ENCODE results near the gene BTBD16. TPM values are rescaled to one million over a fixed set of nuclear protein-coding genes. Genes with fewer than 3 reads are reported as not detected.
A peak's percentile ranks its signal among the peaks of the same experiment; 100 is the strongest.

The BTBD16 gene
- total RNA-seq, 2 donors from 2014 or later: not detected

DNA sequence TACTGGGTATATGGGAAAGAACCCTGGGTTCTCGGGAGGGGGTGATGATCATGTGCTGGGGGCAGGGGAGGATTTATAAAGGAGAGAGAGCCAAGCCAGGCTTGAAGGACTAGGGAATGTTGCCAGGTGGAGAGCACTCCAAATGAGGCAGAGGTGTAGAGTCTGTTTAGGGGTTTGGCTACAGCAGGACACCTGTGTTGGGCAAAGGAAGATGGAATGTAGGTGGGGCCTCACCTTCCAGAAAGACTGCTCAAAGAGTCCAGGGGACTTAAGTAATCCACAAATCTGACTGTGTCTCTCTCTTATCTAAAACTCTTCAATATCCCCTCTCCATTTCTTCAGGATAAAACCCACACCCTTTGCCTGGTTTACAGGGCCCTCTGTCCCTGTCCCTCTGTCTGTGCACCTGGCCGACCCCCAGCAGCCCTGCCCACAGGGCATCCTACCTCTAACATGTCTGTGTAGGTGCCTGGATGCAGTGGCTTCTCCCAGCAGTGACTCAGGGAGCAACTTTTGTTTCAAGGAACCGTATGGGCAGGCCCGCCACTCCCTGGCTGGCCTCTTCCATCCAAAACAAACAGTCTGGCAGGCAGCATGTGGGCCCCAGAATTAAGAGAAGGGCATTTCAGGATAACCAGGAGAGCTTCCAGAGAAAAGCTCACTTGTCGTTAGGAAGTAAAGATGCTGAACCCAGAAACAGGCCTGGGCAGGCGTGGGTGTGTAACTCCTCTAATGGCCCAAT is 92.8 kb downstream of the BTBD16 start:
- DNase-seq (ENCODE audit: low spot score) (no peak), ATAC-seq (no peak)
- Mint-ChIP-seq H3K9me3 (peaks cover under 1% of the 10 kb centered on the region), H3K27ac (no peak overlapping the region), H3K4me1 (ENCODE audit: low read depth in 2 of 2) (peaks cover 0 to 3% of the 10 kb centered on the region in 2 donors), H3K4me3 (no peak overlapping the region), H3K27me3 (peaks cover 17 to 27% of the 10 kb centered on the region in 2 donors), H3K36me3 (no peaks in the 10 kb centered on the region)

DNA sequence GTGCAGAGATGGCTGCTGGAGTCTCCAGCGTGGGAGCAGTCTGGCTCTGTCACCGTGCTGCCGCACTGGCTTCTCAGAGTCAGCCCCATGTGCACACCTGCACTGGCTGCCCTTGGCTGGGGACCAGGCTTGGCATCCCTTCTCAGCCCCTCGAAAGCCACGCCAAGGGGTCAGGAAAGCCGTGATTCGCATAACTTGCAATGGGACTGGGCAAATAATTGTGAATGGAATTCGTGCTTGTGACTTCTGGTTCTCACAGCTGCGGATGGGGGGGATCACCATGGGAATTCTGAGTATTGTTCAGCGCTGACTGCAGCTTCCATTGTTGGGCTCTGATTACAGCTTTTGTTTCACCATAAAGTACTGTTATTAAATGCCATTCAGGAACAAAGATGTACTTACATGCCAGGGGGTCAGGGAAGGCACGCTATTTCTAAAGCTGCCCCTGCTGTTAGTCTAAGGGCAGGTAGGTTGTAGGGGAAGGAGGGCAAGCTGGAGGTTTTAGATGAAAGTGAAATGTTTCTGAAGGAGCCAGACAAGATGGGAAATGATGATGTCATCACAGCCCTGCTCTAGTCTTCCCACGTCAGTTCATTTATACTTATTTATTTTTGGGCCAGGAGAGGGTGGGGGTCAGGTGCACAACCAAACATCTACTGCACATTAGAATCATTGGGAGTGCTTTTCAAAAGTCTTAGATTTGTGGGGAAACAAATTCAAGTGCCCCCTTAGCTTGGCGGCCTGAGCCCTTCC is 97.6 kb downstream of the BTBD16 start:
- Mint-ChIP-seq H3K27me3 (peaks cover 22 to 35% of the 10 kb centered on the region in 2 donors), H3K36me3 (no peaks in the 10 kb centered on the region), H3K9me3 (no peaks in the 10 kb centered on the region), H3K4me3 (no peak overlapping the region), H3K27ac (no peak overlapping the region), H3K4me1 (ENCODE audit: low read depth in 2 of 2) (peaks cover 5% of the 10 kb centered on the region in 2 donors)
- DNase-seq (ENCODE audit: low spot score) (no peak), ATAC-seq (no peak)

GRCh38 chr10:122373108-122373507 is 102.0 kb downstream of the BTBD16 start:
- no peak for ATAC-seq
- peaks cover 8 to 22% of the 10 kb centered on the region in 2 donors for H3K27me3 Mint-ChIP-seq
- H3K9me3 Mint-ChIP-seq: no peaks in the 10 kb centered on the region
- peaks cover 21% of the 10 kb centered on the region in 2 donors for H3K4me1 Mint-ChIP-seq (ENCODE audit: low read depth in 2 of 2)
- peak overlapping the region; percentile 70 to 82 for H3K27ac Mint-ChIP-seq
- H3K4me3 Mint-ChIP-seq: peak overlapping the region; percentile 89
- no peaks in the 10 kb centered on the region for H3K36me3 Mint-ChIP-seq
- no peak for DNase-seq (ENCODE audit: low spot score)

DNA sequence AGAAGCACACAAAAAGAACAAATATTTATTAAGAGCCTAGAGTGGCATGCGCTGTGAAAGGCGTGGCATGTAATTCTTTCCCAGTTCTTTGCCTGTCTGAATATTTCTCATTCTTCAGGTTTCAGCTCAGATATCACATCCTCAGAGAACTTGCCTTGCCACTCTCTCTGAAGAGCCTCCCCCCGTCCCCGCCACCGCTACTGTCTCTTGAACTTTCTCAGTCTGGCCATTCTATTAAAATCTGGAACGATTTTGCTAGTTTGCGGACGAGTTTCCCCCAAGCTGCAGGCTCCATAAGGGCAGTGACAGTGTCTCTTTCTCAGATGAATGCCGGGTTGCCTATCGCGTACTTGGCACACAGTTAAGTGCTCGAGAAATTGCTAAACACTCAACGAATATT is 102.6 kb downstream of the BTBD16 start:
- H3K27ac Mint-ChIP-seq: peak overlapping the region; percentile 70 to 82
- no peaks in the 10 kb centered on the region for H3K9me3 Mint-ChIP-seq
- ATAC-seq (no peak), DNase-seq (ENCODE audit: low spot score) (no peak)
- peaks cover 21% of the 10 kb centered on the region in 2 donors for H3K4me1 Mint-ChIP-seq (ENCODE audit: low read depth in 2 of 2)
- no peaks in the 10 kb centered on the region for H3K36me3 Mint-ChIP-seq
- H3K4me3 Mint-ChIP-seq: peak overlapping the region; percentile 89
- H3K27me3 Mint-ChIP-seq: peaks cover 8 to 22% of the 10 kb centered on the region in 2 donors

DNA sequence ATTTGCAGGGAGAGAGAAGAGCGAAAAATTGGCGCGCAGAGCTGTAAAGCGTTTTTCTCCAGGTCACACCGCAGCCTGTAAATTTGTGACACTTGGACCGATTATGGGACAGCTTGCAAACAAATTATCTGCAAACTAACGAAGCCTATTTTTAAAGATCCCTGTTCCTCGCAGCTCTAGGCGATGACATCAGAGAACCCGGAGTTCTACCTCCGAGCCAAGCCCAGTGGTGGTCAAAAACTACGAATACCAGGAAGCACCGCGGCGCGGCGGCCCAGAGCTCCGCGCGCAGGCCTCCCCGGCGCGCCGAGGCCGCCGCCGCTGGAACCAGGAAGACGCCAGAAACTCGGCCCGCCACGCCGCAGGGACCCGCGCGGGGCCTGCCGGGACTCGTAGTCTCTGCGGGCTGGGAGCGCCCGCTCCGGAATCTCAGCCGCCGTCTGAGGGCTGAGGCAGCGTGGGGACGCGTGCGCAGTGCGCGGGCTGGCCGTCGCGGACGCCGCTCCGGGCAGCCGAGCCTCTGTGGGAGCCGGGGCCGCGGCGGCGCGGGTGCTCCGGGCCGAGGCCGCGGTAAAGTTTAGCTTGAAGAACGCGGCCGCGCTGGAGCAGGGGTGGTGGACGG is 103.3 kb downstream of the BTBD16 start, which contains the start of gene PLEKHA1:
Gene PLEKHA1 (plus strand): TSS at position 472 of the 622 bp plus-strand sequence. CDS start 18,493 bp downstream, outside the sequence.
- H3K36me3 Mint-ChIP-seq: no peaks in the 10 kb centered on the region
- DNase-seq (ENCODE audit: low spot score) (peak; percentile 98), ATAC-seq (peak; percentile 95 to 96)
- H3K9me3 Mint-ChIP-seq: no peaks in the 10 kb centered on the region
- peak within 1 kb of the TSS; percentile 89 to 95 for H3K27ac Mint-ChIP-seq
- H3K4me3 Mint-ChIP-seq: peak within 1 kb of the TSS; percentile 99
- H3K27me3 Mint-ChIP-seq: peaks cover 8 to 22% of the 10 kb centered on the region in 2 donors
- H3K4me1 Mint-ChIP-seq (ENCODE audit: low read depth in 2 of 2): peaks cover 21 to 26% of the 10 kb centered on the region in 2 donors

GRCh38 chr10:122374859-122375678 is 104.0 kb downstream of the BTBD16 start:
- DNase-seq (ENCODE audit: low spot score) (peak; percentile 90), ATAC-seq (peak; percentile 69 to 74)
- H3K4me1 Mint-ChIP-seq (ENCODE audit: low read depth in 2 of 2): peaks cover 26 to 31% of the 10 kb centered on the region in 2 donors
- H3K9me3 Mint-ChIP-seq: no peaks in the 10 kb centered on the region
- peaks cover 8 to 22% of the 10 kb centered on the region in 2 donors for H3K27me3 Mint-ChIP-seq
- H3K36me3 Mint-ChIP-seq: no peaks in the 10 kb centered on the region
- H3K4me3 Mint-ChIP-seq: peak overlapping the region; percentile 99
- H3K27ac Mint-ChIP-seq: peak overlapping the region; percentile 89 to 95

- Mint-ChIP-seq H3K4me1 (ENCODE audit: low read depth in 2 of 2) (peaks cover 30 to 34% of the 10 kb centered on the region in 2 donors), H3K4me3 (peak overlapping the region; percentile 99), H3K27me3 (peaks cover 5 to 18% of the 10 kb centered on the region in 2 donors), H3K9me3 (no peaks in the 10 kb centered on the region), H3K36me3 (no peaks in the 10 kb centered on the region), H3K27ac (peak overlapping the region; percentile 89 to 95)
- DNase-seq (ENCODE audit: low spot score): no peak
- no peak for ATAC-seq
Observed at GRCh38 chr10:122375679-122376160, 104.6 kb downstream of the BTBD16 start.

GRCh38 chr10:122376364-122376961 is 105.4 kb downstream of the BTBD16 start:
- H3K4me3 Mint-ChIP-seq: no peak overlapping the region
- peaks cover 2 to 13% of the 10 kb centered on the region in 2 donors for H3K27me3 Mint-ChIP-seq
- no peak for DNase-seq (ENCODE audit: low spot score)
- peaks cover 30 to 40% of the 10 kb centered on the region in 2 donors for H3K4me1 Mint-ChIP-seq (ENCODE audit: low read depth in 2 of 2)
- ATAC-seq: no peak
- H3K27ac Mint-ChIP-seq: no peak overlapping the region
- no peaks in the 10 kb centered on the region for H3K36me3 Mint-ChIP-seq
- H3K9me3 Mint-ChIP-seq: no peaks in the 10 kb centered on the region

GRCh38 chr10:122379041-122379440 is 107.9 kb downstream of the BTBD16 start:
- Mint-ChIP-seq H3K36me3 (no peaks in the 10 kb centered on the region), H3K27me3 (no peaks in the 10 kb centered on the region), H3K4me1 (ENCODE audit: low read depth in 2 of 2) (peaks cover 32 to 48% of the 10 kb centered on the region in 2 donors), H3K9me3 (no peaks in the 10 kb centered on the region), H3K27ac (no peak overlapping the region), H3K4me3 (no peak overlapping the region)
- ATAC-seq (no peak), DNase-seq (ENCODE audit: low spot score) (no peak)

- H3K27me3 Mint-ChIP-seq: no peaks in the 10 kb centered on the region
- DNase-seq (ENCODE audit: low spot score): no peak
- H3K36me3 Mint-ChIP-seq: no peaks in the 10 kb centered on the region
- no peak for ATAC-seq
- H3K27ac Mint-ChIP-seq: no peak overlapping the region
- H3K9me3 Mint-ChIP-seq: no peaks in the 10 kb centered on the region
- peaks cover 30 to 46% of the 10 kb centered on the region in 2 donors for H3K4me1 Mint-ChIP-seq (ENCODE audit: low read depth in 2 of 2)
- H3K4me3 Mint-ChIP-seq: no peak overlapping the region
Observed at GRCh38 chr10:122379537-122379936, 108.4 kb downstream of the BTBD16 start.

GRCh38 chr10:122380703-122381102 is 109.6 kb downstream of the BTBD16 start:
- peaks cover 27 to 40% of the 10 kb centered on the region in 2 donors for H3K4me1 Mint-ChIP-seq (ENCODE audit: low read depth in 2 of 2)
- H3K9me3 Mint-ChIP-seq: no peaks in the 10 kb centered on the region
- ATAC-seq (no peak), DNase-seq (ENCODE audit: low spot score) (no peak)
- H3K27me3 Mint-ChIP-seq: no peaks in the 10 kb centered on the region
- no peaks in the 10 kb centered on the region for H3K36me3 Mint-ChIP-seq
- H3K4me3 Mint-ChIP-seq: no peak overlapping the region
- H3K27ac Mint-ChIP-seq: peak overlapping the region in 1 of 2 donors; percentile 5

GRCh38 chr10:122381680-122382079 is 110.6 kb downstream of the BTBD16 start:
- ATAC-seq: no peak
- Mint-ChIP-seq H3K27me3 (no peaks in the 10 kb centered on the region), H3K27ac (no peak overlapping the region), H3K4me3 (no peak overlapping the region), H3K4me1 (ENCODE audit: low read depth in 2 of 2) (peaks cover 32 to 39% of the 10 kb centered on the region in 2 donors), H3K36me3 (no peaks in the 10 kb centered on the region), H3K9me3 (no peaks in the 10 kb centered on the region)
- DNase-seq (ENCODE audit: low spot score): no peak
